MCF 10A (cell line): Measurements from ENCODE around the gene ETF1. TPM values are rescaled to one million over a fixed set of nuclear protein-coding genes. Genes with fewer than 3 reads are reported as not detected.
A peak's percentile ranks its signal among the peaks of the same experiment; 100 is the strongest.

Experiments used
- Bru-seq: library from RNA; stranded (reverse); fragments of 400-500 nt; gene quantifications from one replicate; lab custom pipeline; 2021; lab: Mats Ljungman, UMichigan
- BruChase-seq, 2 experiments: library from RNA; stranded (reverse); fragments of 400-500 nt; gene quantifications; one replicate each; lab custom pipeline; 2021; lab: Mats Ljungman, UMichigan
- BruUV-seq: library from RNA; stranded (reverse); fragments of 400-500 nt; replicated peaks from 2 replicates; lab custom pipeline; 2021; lab: Mats Ljungman, UMichigan
- CTCF ChIA-PET: fragments of 300-600 bp; sonication (Branson Sonifier 250); formaldehyde crosslinking; extraction: SDS; loops from one replicate; lab custom pipeline; 2021; ENCODE audit warnings: antibody characterized with exemption, inconsistent platforms; lab: Yijun Ruan, JAX
- POLR2A ChIA-PET: fragments of 300-600, 350-650 bp; sonication (Branson Sonifier 250); formaldehyde crosslinking; extraction: SDS; loops from one replicate; lab custom pipeline; 2020; ENCODE audit warnings: antibody characterized with exemption, inconsistent platforms; lab: Yijun Ruan, JAX
- DNase-seq: peaks from one replicate; pipeline ENCODE4 v3.0.0-alpha.2; 2018; ENCODE audit not compliant: unreplicated experiment
- H3K27ac Mint-ChIP-seq: one replicate; pipeline ENCODE4 v1.8.0; 2022; ENCODE audit warnings: mild to moderate bottlenecking, low read depth, mixed read lengths; ENCODE audit not compliant: unreplicated experiment
- H3K27me3 Mint-ChIP-seq: one replicate; pipeline ENCODE4 v1.8.0; 2022; ENCODE audit warnings: mixed read lengths; ENCODE audit not compliant: insufficient read depth, unreplicated experiment
- H3K36me3 Mint-ChIP-seq: one replicate; pipeline ENCODE4 v1.8.0; 2022; ENCODE audit warnings: mild to moderate bottlenecking, moderate library complexity, mixed read lengths; ENCODE audit not compliant: insufficient read depth, unreplicated experiment
- H3K4me1 Mint-ChIP-seq: one replicate; pipeline ENCODE4 v1.8.0; 2022; ENCODE audit warnings: mixed read lengths; ENCODE audit not compliant: insufficient read depth, unreplicated experiment
- H3K4me3 Mint-ChIP-seq: one replicate; pipeline ENCODE4 v1.8.0; 2022; ENCODE audit warnings: mild to moderate bottlenecking, moderate library complexity, mixed read lengths; ENCODE audit not compliant: unreplicated experiment
- H3K9me3 Mint-ChIP-seq: one replicate; pipeline ENCODE4 v1.8.0; 2022; ENCODE audit warnings: mixed read lengths; ENCODE audit not compliant: unreplicated experiment
- CTCF ChIP-seq: fragments of 200-600 bp; IDR thresholded peaks from one replicate; pipeline ENCODE4 v1.8.0; 2022; ENCODE audit warnings: antibody characterized with exemption, mild to moderate bottlenecking; ENCODE audit not compliant: unreplicated experiment
- intact Hi-C: fragments of 100-400 bp; cut with micrococcal nuclease; formaldehyde crosslinking; loops from 2 replicates; pipeline ENCODE4 v1.14.1; 2022
- long read RNA-seq: library from polyadenylated mRNA; stranded (forward); transcript quantifications from one replicate; pipeline ENCODE4 v2.0.0, GENCODE V29; 2022
- total RNA-seq: library from RNA; stranded (reverse); gene quantifications from 2 replicates; pipeline ENCODE4 v1.2.3, GENCODE V29; 2022

The ETF1 gene
- total RNA-seq (307 and 349 TPM in 2 replicates), Bru-seq, nascent RNA (percentile 98 among the genes with signal in this experiment), BruChase-seq, experiment 1, labeled RNA remaining after a 6-hour chase (percentile 99 among the genes with signal in this experiment), BruChase-seq, experiment 2, labeled RNA remaining after a 2-hour chase (percentile 98 among the genes with signal in this experiment)
- long read RNA-seq, transcript ETF1-201 (11 exons, 3,742 nt): major isoform, 328 of 464 reads
- long read RNA-seq, partial matches to known transcripts: 60 of 464 reads
- long read RNA-seq, other reads (novel, unspliced or antisense): 73 of 464 reads

DNA sequence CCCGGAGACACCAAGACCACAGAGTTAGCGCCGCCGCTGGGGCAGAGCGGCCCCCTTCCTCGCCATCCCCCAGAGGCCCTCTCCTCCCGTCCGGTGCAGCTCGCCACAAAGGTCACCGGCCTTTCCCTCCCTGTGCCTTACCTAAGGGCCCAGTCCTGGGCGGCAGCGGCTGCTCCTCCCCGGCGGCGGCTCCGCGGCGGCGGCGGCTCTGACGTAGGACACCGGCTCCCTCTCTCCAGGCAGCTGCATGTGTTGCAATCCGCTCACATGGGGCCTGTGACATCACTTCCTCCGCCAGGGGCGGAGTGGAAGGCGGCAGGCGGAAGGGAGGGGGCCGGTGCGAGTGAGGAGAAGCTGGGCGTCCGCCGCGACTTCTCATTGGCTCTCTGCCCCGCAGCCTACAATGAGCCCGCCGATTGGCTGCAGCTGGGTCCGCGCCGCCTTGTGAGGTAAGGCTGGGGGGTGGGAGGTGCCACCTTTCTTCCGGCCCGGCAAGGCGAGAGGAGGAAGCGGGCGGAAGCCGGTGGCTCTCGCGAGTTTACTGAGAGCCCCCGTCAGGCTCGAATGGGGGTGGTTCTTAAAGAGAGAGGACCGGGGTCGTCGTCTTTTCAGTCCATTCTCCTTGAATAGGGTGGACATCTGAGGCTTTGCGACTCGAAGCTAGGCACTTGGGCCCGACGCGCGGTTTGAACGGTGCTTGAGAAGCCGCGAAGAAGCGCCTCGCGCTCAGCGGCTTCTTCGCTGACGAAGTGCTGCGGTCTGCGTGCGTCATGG is at the start of gene ETF1:
Gene ETF1 (minus strand): TSS at position 281 of the 774 bp plus-strand sequence. CDS start 318 bp downstream, outside the sequence.
- peaks cover 26% of the 10 kb centered on the region for H3K36me3 Mint-ChIP-seq
- no peaks in the 10 kb centered on the region for H3K9me3 Mint-ChIP-seq
- DNase-seq: peak; percentile 100
- POLR2A ChIA-PET: interaction anchor here (0.7 to 11.8 kb wide), 52 partner anchors 9 to 1495 kb away, joined by 3 to 276 read pairs (median 5); partner anchors contain the start of genes BRD8, CDC23, CDC25C and CTNNA1
- H3K4me1 Mint-ChIP-seq: peaks cover 32% of the 10 kb centered on the region
- TF ChIP-seq CTCF: no peak
- CTCF ChIA-PET: interaction anchor here (0.7 to 9.5 kb wide), 16 partner anchors 9 to 754 kb away, joined by 3 to 124 read pairs (median 4); partner anchors contain the start of gene EGR1
- intact Hi-C loops: loop anchor here (1.0 to 10.0 kb wide), 5 partner anchors 32 to 364 kb away; partner anchors contain the start of genes BRD8, CDC25C, FAM53C and HSPA9
- H3K4me3 Mint-ChIP-seq: peak within 1 kb of the TSS; percentile 79
- BruUV-seq: no TSS peak
- H3K27ac Mint-ChIP-seq: peak within 1 kb of the TSS; percentile 97
- H3K27me3 Mint-ChIP-seq: no peaks in the 10 kb centered on the region

GRCh38 chr5:138588013-138588788 is 45.2 kb upstream of the ETF1 start:
- no peaks in the 10 kb centered on the region for H3K9me3 Mint-ChIP-seq
- TF ChIP-seq CTCF: no peak
- no peak overlapping the region for H3K27ac Mint-ChIP-seq
- DNase-seq: no peak
- POLR2A ChIA-PET: interaction anchor here (0.5 to 5.5 kb wide), 9 partner anchors 8 to 1813 kb away, joined by 3 to 45 read pairs (median 3); partner anchors contain the start of genes ANKHD1, CTNNA1 and HSPA9
- H3K4me1 Mint-ChIP-seq: peaks cover 8% of the 10 kb centered on the region
- CTCF ChIA-PET: interaction anchor here (0.6 to 2.0 kb wide), 7 partner anchors 9 to 155 kb away, joined by 3 to 18 read pairs (median 5); no protein-coding TSS in a partner anchor
- H3K27me3 Mint-ChIP-seq: peaks cover 10% of the 10 kb centered on the region
- intact Hi-C loops: no loop called here
- H3K36me3 Mint-ChIP-seq: no peaks in the 10 kb centered on the region
- BruUV-seq: no TSS peak
- no peak overlapping the region for H3K4me3 Mint-ChIP-seq

GRCh38 chr5:138585157-138585556 is 42.1 kb upstream of the ETF1 start:
- TF ChIP-seq CTCF: no peak
- Mint-ChIP-seq H3K4me3 (no peak overlapping the region), H3K27ac (no peak overlapping the region), H3K27me3 (peaks cover 10% of the 10 kb centered on the region), H3K36me3 (no peaks in the 10 kb centered on the region), H3K9me3 (no peaks in the 10 kb centered on the region), H3K4me1 (peaks cover 8% of the 10 kb centered on the region)
- BruUV-seq: no TSS peak
- intact Hi-C loops: no loop called here
- no peak for DNase-seq
- POLR2A ChIA-PET: interaction anchor here (0.6 to 5.5 kb wide), 4 partner anchors 10 to 677 kb away, joined by 4 to 45 read pairs (median 4); partner anchors contain the start of gene HSPA9
- CTCF ChIA-PET: interaction anchor here (0.6 to 2.4 kb wide), 7 partner anchors 9 to 288 kb away, joined by 3 to 9 read pairs (median 4); partner anchors contain the start of gene HSPA9
